Measurements from ENCODE around the gene SMG1.
"Not testable (repeated sequence)": the region's sequence is repeated elsewhere in the genome, so short reads cannot be mapped to it uniquely, and the experiment has no call there.

The SMG1 gene

GRCh38 chr16:18932243-18932987, 6.2 kb upstream of the SMG1 start:
- DNase-seq: peak; percentile 17

GRCh38 chr16:18931756-18932155, 5.5 kb upstream of the SMG1 start:
- no peak for DNase-seq

GRCh38 chr16:18930095-18930494, 3.9 kb upstream of the SMG1 start:
- not testable (repeated sequence) for DNase-seq

DNA sequence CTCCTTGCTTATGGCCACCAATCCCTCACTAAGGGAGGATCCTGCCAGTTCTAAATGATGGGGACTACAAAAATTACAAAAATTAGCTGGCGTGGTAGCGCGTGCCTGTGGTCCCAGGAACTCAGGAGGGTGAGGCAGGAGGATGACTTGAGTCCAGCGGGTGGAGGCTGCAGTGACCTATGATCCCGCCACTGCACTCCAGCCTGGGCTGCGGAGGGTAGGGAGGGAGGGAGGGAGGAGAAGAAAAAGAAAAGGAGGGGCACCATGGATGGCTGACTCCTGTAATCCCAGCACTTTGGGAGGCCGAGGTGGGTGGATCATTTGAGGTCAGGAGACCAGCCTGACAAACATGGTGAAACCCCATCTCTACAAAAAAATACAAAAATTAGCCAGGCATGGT, 1.9 kb upstream of the SMG1 start:
- DNase-seq: not testable (repeated sequence)

DNA sequence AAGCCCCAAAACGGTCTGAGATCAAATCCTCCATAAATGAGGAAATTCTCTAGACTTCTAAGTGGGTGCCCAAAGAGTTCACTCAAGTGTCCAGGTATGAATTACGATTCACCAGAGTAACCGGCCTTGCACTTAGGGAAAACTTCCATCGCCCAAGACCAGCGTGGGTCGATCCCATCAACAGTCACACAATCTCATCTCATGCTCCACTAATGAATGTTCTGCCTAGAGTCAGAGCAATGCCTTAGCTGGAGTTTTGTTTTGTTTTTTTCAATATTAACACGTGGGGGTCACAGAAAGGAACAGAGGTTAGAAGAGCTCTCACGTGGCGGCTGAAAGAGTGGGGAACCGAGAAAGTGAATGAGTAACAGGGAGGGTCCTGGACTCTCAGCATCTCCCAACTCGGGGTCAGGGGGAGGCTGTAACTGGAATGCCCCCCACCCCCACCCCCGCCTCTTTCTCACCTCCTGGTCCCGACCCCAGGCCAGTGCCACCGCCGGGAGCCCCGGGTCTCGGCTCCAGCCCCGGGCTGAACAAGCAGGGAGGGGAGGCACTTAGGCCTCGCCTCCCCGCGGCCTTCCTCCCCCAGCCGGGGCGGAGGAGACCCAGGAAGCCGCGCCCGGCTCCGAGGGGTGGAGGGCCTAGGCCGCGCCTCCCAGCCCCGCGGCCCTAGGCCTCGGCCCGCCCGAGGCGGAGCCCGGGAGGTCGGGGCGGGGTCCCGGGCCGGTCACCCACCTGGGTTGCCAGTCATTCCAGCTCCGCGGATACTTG, 808 bp downstream of the SMG1 start:
- peak; percentile 56 for DNase-seq

- DNase-seq: not testable (repeated sequence)
Observed at GRCh38 chr16:18923935-18924334, 2.3 kb downstream of the SMG1 start.

DNA sequence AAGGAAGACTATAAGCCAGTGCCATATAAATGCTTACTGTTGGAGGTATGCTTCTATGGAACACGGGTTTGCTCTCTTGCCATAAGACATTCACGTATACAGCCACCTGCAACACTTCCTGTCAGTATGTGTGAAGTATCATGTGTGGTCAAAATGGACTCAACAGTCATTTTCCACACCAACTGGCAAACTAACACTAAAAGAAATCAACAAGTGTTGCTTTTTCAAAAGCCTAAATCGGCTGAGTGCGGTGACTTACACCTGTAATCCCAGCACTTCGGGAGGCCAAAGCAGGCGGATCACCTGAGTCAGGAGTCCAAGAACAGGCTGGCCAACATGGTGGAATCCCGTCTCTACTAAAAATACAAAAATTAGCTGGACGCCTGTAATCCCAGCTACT, 3.1 kb downstream of the SMG1 start:
- DNase-seq: not testable (repeated sequence)

GRCh38 chr16:18909585-18909984, 16.6 kb downstream of the SMG1 start:
- DNase-seq: not testable (repeated sequence)

- DNase-seq: not testable (repeated sequence)
Observed at GRCh38 chr16:18908716-18909115, 17.5 kb downstream of the SMG1 start.

DNA sequence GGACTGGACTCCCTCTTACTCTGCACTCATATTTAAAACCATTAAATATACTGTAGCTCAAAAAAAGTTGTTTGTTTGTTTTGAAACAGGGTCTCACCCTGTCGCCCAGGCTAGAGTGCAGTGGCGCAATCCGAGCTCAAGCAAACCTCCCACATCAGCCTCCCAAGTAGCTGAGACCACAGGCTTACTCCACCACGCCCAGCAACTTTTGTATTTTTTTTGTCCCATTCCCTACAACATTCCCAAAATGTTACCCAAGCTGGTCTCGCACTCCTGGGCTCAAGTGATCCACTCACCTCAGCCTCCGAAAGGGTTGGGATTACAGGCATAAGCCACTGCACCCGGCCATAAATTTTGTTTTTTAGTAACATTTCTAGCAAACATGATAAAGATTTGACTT, 23.4 kb downstream of the SMG1 start:
- not testable (repeated sequence) for DNase-seq

- not testable (repeated sequence) for DNase-seq
Observed at GRCh38 chr16:18902044-18902443, 24.2 kb downstream of the SMG1 start.

DNA sequence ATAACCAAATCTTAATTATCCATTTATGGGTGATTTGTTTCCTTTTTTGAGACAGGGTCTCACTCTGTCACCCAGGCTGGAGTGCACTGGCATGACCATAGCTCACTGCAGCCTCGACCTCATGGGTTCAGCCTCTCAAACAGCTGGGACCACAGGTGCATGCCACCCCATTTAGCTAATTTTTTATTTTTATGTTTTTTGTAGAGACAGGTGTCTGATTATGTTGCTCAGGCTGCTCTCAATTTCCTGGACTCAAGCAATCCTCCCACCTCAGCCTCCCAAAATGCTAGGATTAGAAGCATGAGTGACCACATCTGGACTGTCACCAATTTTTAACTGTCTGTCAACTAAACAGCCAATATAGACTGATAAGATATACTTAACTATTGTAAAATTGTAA, 25.0 kb downstream of the SMG1 start:
- DNase-seq: not testable (repeated sequence)

- not testable (repeated sequence) for DNase-seq
Observed at GRCh38 chr16:18884456-18884855, 41.8 kb downstream of the SMG1 start.

GRCh38 chr16:18877734-18878133, 48.5 kb downstream of the SMG1 start:
- DNase-seq: not testable (repeated sequence)

DNA sequence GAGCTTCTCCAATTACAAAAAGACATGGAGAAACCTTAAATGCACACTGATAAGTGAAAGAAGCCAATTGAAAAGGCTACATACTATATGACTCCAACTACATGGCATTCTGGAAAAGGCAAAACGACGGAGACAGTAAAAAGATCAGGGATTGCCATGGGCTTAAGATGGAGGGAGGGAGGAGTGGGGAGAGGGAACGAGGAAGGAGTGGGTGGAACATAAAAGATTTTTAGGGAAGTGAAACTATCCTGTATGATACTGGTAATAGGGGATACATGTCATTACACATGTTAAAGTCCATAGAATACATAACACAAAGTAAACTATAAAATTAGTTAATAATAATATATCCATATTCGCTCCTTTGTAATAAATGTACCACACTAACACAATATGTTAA, 48.9 kb downstream of the SMG1 start:
- not testable (repeated sequence) for DNase-seq

DNA sequence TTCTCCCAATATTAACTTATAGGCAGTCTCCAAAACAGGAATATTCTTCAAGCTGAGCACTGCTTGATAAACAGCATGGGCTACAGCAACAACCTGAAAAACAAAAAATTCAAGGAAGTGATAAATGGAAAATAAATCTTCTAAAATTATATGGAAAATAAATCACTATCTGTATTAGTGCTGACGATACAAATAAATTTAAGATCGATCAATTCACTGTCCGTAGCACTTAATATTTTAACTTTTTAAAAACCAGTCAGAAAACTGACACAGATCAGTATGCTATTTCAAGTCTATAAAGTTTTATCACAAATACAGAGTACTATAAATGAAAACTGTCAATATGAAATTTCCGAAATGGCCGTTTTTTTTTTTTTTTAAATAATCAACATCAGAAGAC, 49.9 kb downstream of the SMG1 start:
- DNase-seq: not testable (repeated sequence)

DNA sequence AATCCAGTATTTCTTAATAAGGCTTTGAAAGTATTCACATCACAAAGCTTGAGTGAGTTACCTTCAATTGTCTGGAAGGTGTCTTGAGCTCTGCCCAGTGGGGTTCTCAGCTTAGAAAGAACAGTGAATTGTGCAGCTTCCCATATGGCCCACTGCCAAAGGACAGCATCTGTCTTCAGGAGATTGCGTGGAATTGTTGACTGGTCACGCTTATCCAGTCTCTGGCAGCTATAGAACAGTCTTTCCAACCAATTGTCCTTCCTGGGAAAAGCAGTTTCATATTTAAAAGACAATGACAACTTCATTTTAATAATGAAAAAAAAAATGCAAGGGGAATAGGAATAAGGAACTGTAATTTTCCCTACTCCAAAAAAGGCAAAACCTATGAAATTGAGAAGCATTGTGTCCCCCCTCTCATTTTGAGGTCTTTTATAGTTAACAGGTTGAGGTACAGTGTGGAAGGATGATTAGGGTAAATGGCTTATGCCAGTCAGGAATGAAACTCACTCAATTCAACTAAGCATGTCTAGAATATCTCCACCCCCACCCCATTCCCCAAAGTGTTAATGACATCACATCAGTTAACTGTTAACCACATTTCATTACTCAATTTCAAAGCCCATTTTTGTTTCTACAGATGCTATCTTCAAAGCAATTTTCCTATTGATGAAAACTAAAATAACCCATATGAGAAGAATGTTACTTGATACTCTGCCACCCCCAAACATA, 57.0 kb downstream of the SMG1 start:
- DNase-seq: peak; percentile 3

DNA sequence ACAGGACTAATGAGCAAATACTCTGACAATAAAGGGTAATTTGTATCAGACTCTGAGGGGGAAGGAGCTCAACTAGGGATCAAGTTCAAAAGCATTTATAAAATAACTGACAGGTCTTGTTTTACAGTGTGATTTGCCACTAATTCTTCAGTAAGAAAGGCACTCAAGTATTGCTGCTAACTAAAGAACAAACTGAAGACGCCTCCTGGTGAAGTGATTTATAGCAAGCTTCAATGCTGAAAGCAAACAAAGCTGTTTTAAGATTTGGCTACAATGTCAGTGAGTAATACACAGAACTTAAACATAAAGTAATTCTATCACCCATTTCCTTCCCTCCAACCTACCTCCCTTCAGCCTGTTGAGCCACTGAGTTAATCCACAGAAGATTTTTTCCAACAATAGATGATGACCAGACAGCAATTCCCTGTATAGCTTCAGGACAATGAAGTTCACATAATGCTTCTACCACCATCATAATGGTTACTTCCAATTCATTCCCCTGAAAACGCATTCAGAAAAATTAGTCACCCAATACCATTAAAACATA, 59.9 kb downstream of the SMG1 start:
- DNase-seq: peak; percentile 52

DNA sequence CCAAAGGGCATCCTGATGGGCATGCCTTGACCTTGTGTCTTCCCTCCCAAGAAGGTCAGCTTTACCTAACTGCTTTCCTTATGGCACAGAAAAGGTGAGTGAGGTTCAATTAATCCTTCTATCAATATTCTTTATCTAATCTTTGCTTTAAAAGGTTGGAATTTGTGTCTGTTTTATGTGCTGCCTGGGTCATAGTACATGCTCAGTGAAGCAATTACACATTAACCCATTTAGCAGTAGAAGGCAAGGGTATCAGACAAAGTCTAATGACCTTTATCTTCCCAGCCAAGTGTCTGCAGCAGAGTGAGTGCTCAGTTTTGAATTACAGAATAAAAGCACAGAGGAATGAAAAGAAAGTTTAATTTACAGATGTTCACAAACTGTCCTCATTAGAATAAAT, 63.3 kb downstream of the SMG1 start:
- DNase-seq: not testable (repeated sequence)

DNA sequence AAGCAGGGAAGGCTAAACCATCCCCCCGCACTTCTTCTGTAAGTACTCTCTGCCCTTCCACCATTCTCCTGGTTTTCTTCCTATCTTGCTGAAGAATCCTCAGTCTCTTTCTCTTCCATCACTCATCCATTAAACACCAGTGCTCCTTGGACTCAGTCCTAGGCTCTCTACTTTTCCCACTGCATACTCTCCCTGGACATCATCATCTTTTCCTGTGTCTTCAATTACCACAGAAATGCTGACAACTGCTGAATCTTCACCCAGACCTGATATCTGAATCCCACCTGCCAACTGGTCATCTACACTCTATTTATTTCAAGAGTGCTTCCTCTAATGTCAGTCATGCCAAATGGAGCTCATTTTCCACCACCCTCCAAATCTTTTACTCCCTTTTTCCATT, 71.0 kb downstream of the SMG1 start:
- DNase-seq: no peak

DNA sequence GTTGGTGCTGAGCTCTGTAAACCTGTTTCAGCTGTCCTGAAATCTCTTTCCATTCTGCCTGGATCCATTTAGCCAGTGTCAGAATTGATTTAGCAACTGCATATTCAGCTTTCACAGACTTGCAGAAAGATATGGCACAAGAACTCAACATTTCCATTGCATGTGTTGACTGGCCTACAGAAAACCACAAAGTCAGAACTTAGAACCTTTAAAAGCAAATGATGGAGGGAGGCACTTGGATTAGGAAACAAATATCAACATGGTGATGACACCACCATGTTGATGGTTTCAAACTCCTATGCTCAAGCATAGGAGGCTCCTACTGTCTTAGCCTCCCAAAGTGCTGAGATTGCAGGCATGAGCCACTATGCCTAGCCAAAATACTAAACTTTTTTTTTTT, 72.5 kb downstream of the SMG1 start:
- no peak for DNase-seq

- no peak for DNase-seq
Observed at GRCh38 chr16:18852647-18853046, 73.6 kb downstream of the SMG1 start.

- DNase-seq: no peak
Observed at GRCh38 chr16:18846416-18846815, 79.8 kb downstream of the SMG1 start.

All from fibroblast of skin of right biceps (primary cell).